IMR-90 (cell line): ENCODE measurements around the gene TBC1D22A. TPM values are rescaled to one million over a fixed set of nuclear protein-coding genes. Genes with fewer than 3 reads are reported as not detected.

Source experiments
- ATAC-seq: fragments of 200-7000 bp; cut with Tn5 transposase; 2 replicates; pipeline ENCODE4 v1.9.1; 2020; ENCODE audit warnings: low read depth, mild to moderate bottlenecking, moderate library complexity
- BruUV-seq: library from RNA; stranded (reverse); fragments of 400-500 nt; replicated peaks from 2 replicates; lab custom pipeline; 2021; lab: Mats Ljungman, UMichigan
- CTCF ChIA-PET: fragments of 300-600 bp; formaldehyde crosslinking; extraction: SDS; loops from one replicate; lab custom pipeline; 2021; ENCODE audit warnings: antibody characterized with exemption; lab: Yijun Ruan, JAX
- POLR2A ChIA-PET: fragments of 300-600 bp; sonication (Branson Sonifier 250); formaldehyde crosslinking; loops from one replicate; lab custom pipeline; 2022; ENCODE audit warnings: antibody characterized with exemption; ENCODE audit not compliant: unreplicated experiment; lab: Charles Lee
- DNase-seq: peaks from one replicate; pipeline ENCODE4 v3.0.0; 2013
- H2AFZ ChIP-seq: replicated peaks from 2 replicates; pipeline ENCODE3; 2013; ENCODE audit warnings: low read length, mild to moderate bottlenecking; ENCODE audit not compliant: poor library complexity
- H2AK5ac ChIP-seq: 2 replicates; pipeline ENCODE4 v1.6.1; 2013; ENCODE audit warnings: low read depth, low read length, inconsistent platforms
- H2AK9ac ChIP-seq: replicated peaks from 2 replicates; pipeline ENCODE3; 2013; ENCODE audit warnings: mild to moderate bottlenecking, low read depth, low read length, moderate library complexity; ENCODE audit not compliant: poor library complexity
- H2BK120ac ChIP-seq: 2 replicates; pipeline ENCODE4 v1.6.1; 2013; ENCODE audit warnings: low read depth, low read length, inconsistent platforms
- H2BK15ac ChIP-seq: 3 replicates; pipeline ENCODE4 v1.6.1; 2013; ENCODE audit warnings: low read depth, low read length, inconsistent platforms
- H2BK20ac ChIP-seq: 2 replicates; pipeline ENCODE4 v1.6.1; 2013; ENCODE audit warnings: low read depth, mild to moderate bottlenecking, inconsistent platforms, low read length, moderate library complexity
- H2BK5ac ChIP-seq: 2 replicates; pipeline ENCODE4 v1.6.1; 2013; ENCODE audit warnings: mild to moderate bottlenecking, low read depth, low read length, inconsistent platforms; ENCODE audit not compliant: poor library complexity, severe bottlenecking
- H3K14ac ChIP-seq: replicated peaks from 2 replicates; pipeline ENCODE4 v1.6.1; 2013; ENCODE audit warnings: low read depth, low read length, inconsistent platforms
- H3K18ac ChIP-seq: 2 replicates; pipeline ENCODE4 v1.6.1; 2013; ENCODE audit warnings: low read depth, low read length, control low read depth
- H3K23ac ChIP-seq: 2 replicates; pipeline ENCODE4 v1.6.1; 2013; ENCODE audit warnings: low read depth, low read length, inconsistent platforms
- H3K27ac ChIP-seq: 2 replicates; pipeline ENCODE4 v1.5.1; 2013; ENCODE audit warnings: mild to moderate bottlenecking, control low read depth, low read length; ENCODE audit not compliant: insufficient read depth
- H3K27me3 ChIP-seq: 2 replicates; pipeline ENCODE4 v1.6.1; 2013; ENCODE audit warnings: low read length; ENCODE audit not compliant: control insufficient read depth, insufficient read depth
- H3K36me3 ChIP-seq: 2 replicates; pipeline ENCODE4 v1.6.1; 2013; ENCODE audit warnings: low read length, mixed read lengths; ENCODE audit not compliant: control insufficient read depth, insufficient read depth
- H3K4ac ChIP-seq: 2 replicates; pipeline ENCODE4 v1.6.1; 2013; ENCODE audit warnings: low read depth, low read length, inconsistent platforms
- H3K4me1 ChIP-seq: 2 replicates; pipeline ENCODE4 v1.6.1; 2013; ENCODE audit warnings: low read length, mixed read lengths; ENCODE audit not compliant: control insufficient read depth, insufficient read depth
- H3K4me2 ChIP-seq: 2 replicates; pipeline ENCODE4 v1.6.1; 2013; ENCODE audit warnings: low read depth, mild to moderate bottlenecking, control low read depth, low read length, moderate library complexity
- H3K4me3 ChIP-seq: 2 replicates; pipeline ENCODE4 v1.5.1; 2013; ENCODE audit warnings: low read depth, mild to moderate bottlenecking, control low read depth, low read length, moderate library complexity; ENCODE audit not compliant: insufficient read depth
- H3K56ac ChIP-seq: 2 replicates; pipeline ENCODE4 v1.6.1; 2013; ENCODE audit warnings: low read length, inconsistent platforms; ENCODE audit not compliant: insufficient read depth; ENCODE audit errors: extremely low read depth
- H3K79me1 ChIP-seq, 2 experiments: 2 replicates each; pipeline ENCODE4 v1.6.1; 2013; ENCODE audit warnings: low read length in 2 of 2, inconsistent platforms in 1 of 2, low read depth in 1 of 2
- H3K9ac ChIP-seq: 2 replicates; pipeline ENCODE4 v1.6.1; 2013; ENCODE audit warnings: low read depth, low read length, control low read depth
- H3K9me1 ChIP-seq: 2 replicates; pipeline ENCODE4 v1.6.1; 2013; ENCODE audit warnings: low read length, inconsistent platforms; ENCODE audit not compliant: insufficient read depth
- H3K9me3 ChIP-seq: 2 replicates; pipeline ENCODE4 v1.6.1; 2013; ENCODE audit warnings: low read length; ENCODE audit not compliant: control insufficient read depth, insufficient read depth
- H4K20me1 ChIP-seq: 2 replicates; pipeline ENCODE4 v1.6.1; 2013; ENCODE audit warnings: low read length, inconsistent platforms; ENCODE audit not compliant: insufficient read depth
- H4K5ac ChIP-seq: 2 replicates; pipeline ENCODE4 v1.6.1; 2013; ENCODE audit warnings: mild to moderate bottlenecking, low read depth, low read length, control low read depth
- H4K8ac ChIP-seq, 2 experiments: 2 replicates each; pipeline ENCODE4 v1.6.1; 2013; ENCODE audit warnings: low read depth in 2 of 2, low read length in 2 of 2, control low read depth in 1 of 2, inconsistent platforms in 1 of 2
- H4K91ac ChIP-seq: 2 replicates; pipeline ENCODE4 v1.6.1; 2013; ENCODE audit warnings: low read depth, low read length, inconsistent platforms; ENCODE audit not compliant: insufficient read depth
- MAZ ChIP-seq: IDR thresholded peaks from 2 replicates; pipeline ENCODE4 v1.6.1; 2012; ENCODE audit warnings: low read depth, mild to moderate bottlenecking, low read length, improper control_type of control experiment, moderate library complexity, borderline replicate concordance
- POLR2A ChIP-seq: IDR thresholded peaks from 2 replicates; pipeline ENCODE4 v1.6.1; 2012; ENCODE audit warnings: mild to moderate bottlenecking, low read depth, low read length
- RAD21 ChIP-seq: IDR thresholded peaks from 2 replicates; pipeline ENCODE4 v1.6.1; 2012; ENCODE audit warnings: low read length, improper control_type of control experiment
- WGBS, 2 experiments: methylation state at CpG; one replicate each; pipeline versions ENCODE4 v1.1.5 to v1.1.7; 2013; ENCODE audit warnings: missing lambda C conversion rate in 2 of 2; ENCODE audit not compliant: insufficient read length in 1 of 2; ENCODE audit errors: extremely low coverage in 2 of 2; 5-methylcytosine and 5-hydroxymethylcytosine counted together
- dilution Hi-C: fragments of 300-500 bp; cut with HindIII; formaldehyde crosslinking; loops from one replicate; pipeline ENCODE4 v1.14.3; 2018; ENCODE audit warnings: low sequenced_read_pairs; ENCODE audit not compliant: unreplicated experiment
- in situ Hi-C: fragments of 300-500 bp; cut with MboI; formaldehyde crosslinking; loops from 3 replicates; pipeline ENCODE4 v1.14.3; 2019; ENCODE audit warnings: low sequenced_read_pairs, inconsistent platforms, mixed read lengths
- intact Hi-C: fragments of 100-400 bp; cut with micrococcal nuclease; formaldehyde crosslinking; loops from 2 replicates; pipeline ENCODE4 v1.10.0; 2022
- polyA plus RNA-seq, 3 experiments: library from polyadenylated mRNA; depleted of rRNA; stranded (reverse); fragments of >200 nt; gene quantifications; 2 replicates each; pipeline ENCODE4 v1.2.3, GENCODE V29; 2012; ENCODE audit warnings: low replicate concordance in 1 of 3
- total RNA-seq: library from RNA; depleted of rRNA; stranded (reverse); fragments of >200 nt; gene quantifications from 2 replicates; pipeline ENCODE4 v1.2.3, GENCODE V29; 2012

Gene TBC1D22A
- total and polyA plus RNA-seq, 2 of the 4 experiments (the other 2 are of a cell fraction) = 9.0 to 16.7 TPM

- H2AFZ ChIP-seq = peak within 1 kb of the TSS; percentile 91
- H3K4me3 ChIP-seq = peak within 1 kb of the TSS; percentile 94
- peak; percentile 63 for TF ChIP-seq POLR2A
- no peak for TF ChIP-seq RAD21
- TF ChIP-seq MAZ = peak; percentile 67; the same call in 1 of the 2 replicates
- H4K5ac ChIP-seq = peak within 1 kb of the TSS; percentile 5; the same call in 1 of the 2 replicates
- ATAC-seq (peak; percentile 89), DNase-seq (peak; percentile 62)
- no peaks in the 10 kb centered on the region for H3K27me3 ChIP-seq
- peaks cover 31% of the 10 kb centered on the region for H3K4me1 ChIP-seq
- peak within 1 kb of the TSS; percentile 64 for H4K91ac ChIP-seq
- ChIA-PET POLR2A (no interaction called here), CTCF (interaction anchor here (0.6 kb wide), 1 partner anchor 42 kb away, joined by 6 read pairs; no protein-coding TSS in a partner anchor)
- in situ Hi-C loops = no loop called here
- no peaks in the 10 kb centered on the region for H3K36me3 ChIP-seq
- H2BK5ac ChIP-seq = peak within 1 kb of the TSS; percentile 80
- H2BK120ac ChIP-seq = peak within 1 kb of the TSS; percentile 39
- peak within 1 kb of the TSS; percentile 68; the same call in 1 of the 2 replicates for H3K56ac ChIP-seq
- H4K8ac ChIP-seq = peak within 1 kb of the TSS; percentile 33 to 80; a peak in 3 of 4 replicates
- peak within 1 kb of the TSS; percentile 88 for H3K4ac ChIP-seq
- peaks cover 19% of the 10 kb centered on the region for H3K9me1 ChIP-seq
- peak within 1 kb of the TSS; percentile 91 for H3K23ac ChIP-seq
- peak within 1 kb of the TSS; percentile 11; the same call in 1 of the 2 replicates for H3K18ac ChIP-seq
- dilution Hi-C loops = no loop called here
- WGBS, 2 experiments = 0% methylated on average over 26 of the region's 99 CpGs; no CpG with 5 or more reads in 1 of the 2 experiments
- peak within 1 kb of the TSS; percentile 28; the same call in 1 of the 3 replicates for H2BK15ac ChIP-seq
- no TSS peak for BruUV-seq
- H2AK5ac ChIP-seq = peak within 1 kb of the TSS; percentile 95
- intact Hi-C loops = loop anchor here (2.0 to 5.0 kb wide), 2 partner anchors 175 to 1754 kb away; no protein-coding TSS in a partner anchor
- peak within 1 kb of the TSS; percentile 87 for H3K14ac ChIP-seq
- peak within 1 kb of the TSS; percentile 55 for H3K27ac ChIP-seq
- H3K9ac ChIP-seq = peak within 1 kb of the TSS; percentile 64
- no peak within 1 kb of the TSS for H2BK20ac ChIP-seq
- H3K9me3 ChIP-seq = no peaks in the 10 kb centered on the region
- H4K20me1 ChIP-seq = peaks cover 37% of the 10 kb centered on the region
- peak within 1 kb of the TSS; percentile 67 for H3K4me2 ChIP-seq
- H2AK9ac ChIP-seq = peak within 1 kb of the TSS; percentile 94
- peaks cover 14 to 54% of the 10 kb centered on the region in 2 experiments; a peak in 3 of 4 replicates for H3K79me1 ChIP-seq
Measured at GRCh38 chr22:46737976-46738646, 24.3 kb upstream of the TBC1D22A start, which contains the start of gene CERK. CERK (minus strand) TSS chr22:46738252; CDS start chr22:46738148, 104 bp downstream.
